Gastroesophageal sphincter (tissue), 4 donors: Measurements from ENCODE around the gene FHAD1. TPM values are rescaled to one million over a fixed set of nuclear protein-coding genes. Genes with fewer than 3 reads are reported as not detected.

Experiments
- ATAC-seq: fragments of 150-250 bp; one replicate; pipeline ENCODE4 v1.9.1; 2016; ENCODE audit warnings: mild to moderate bottlenecking, moderate library complexity
- H3K27ac ChIP-seq, 4 donors: fragments of 200-600 bp; sonication (generic) in 3 of 4; 1 replicate in 3 of 4; 2 replicates in 1 of 4; pipeline ENCODE4 v1.5.1; 2016 to 2019
- H3K27me3 ChIP-seq: fragments of 200-600 bp; sonication (generic); one replicate; pipeline ENCODE4 v1.5.1; 2019
- H3K36me3 ChIP-seq, 2 donors: fragments of 200-600 bp; sonication (generic); one replicate each; pipeline ENCODE4 v1.5.1; 2019; ENCODE audit warnings: control low read depth in 1 of 2
- H3K4me1 ChIP-seq, 3 donors: fragments of 200-600 bp; sonication (generic); 1 replicate in 2 of 3; 2 replicates in 1 of 3; pipeline ENCODE4 v1.5.1; 2016 to 2019; ENCODE audit warnings: control low read depth in 2 of 3
- H3K4me3 ChIP-seq, 2 donors: fragments of 200-600 bp; sonication (generic); one replicate each; pipeline ENCODE4 v1.5.1; 2019; ENCODE audit warnings: mild to moderate bottlenecking in 1 of 2, moderate library complexity in 1 of 2
- H3K9me3 ChIP-seq, 3 donors: fragments of 200-600 bp; sonication (generic); one replicate each; pipeline ENCODE4 v1.5.1; 2017 to 2019; ENCODE audit warnings: control low read depth in 2 of 3
- EP300 ChIP-seq: sonication (generic); formaldehyde crosslinking; IDR thresholded peaks from one replicate; pipeline ENCODE4 v1.6.1; 2017; ENCODE audit warnings: antibody characterized with exemption, mild to moderate bottlenecking
- POLR2A ChIP-seq, 2 donors: fragments of 450-650 bp; IDR thresholded peaks; one replicate each; pipeline ENCODE4 v1.6.1; 2017; ENCODE audit warnings: antibody characterized with exemption in 2 of 2, mild to moderate bottlenecking in 2 of 2, moderate library complexity in 1 of 2
- POLR2AphosphoS5 ChIP-seq: sonication (generic); formaldehyde crosslinking; IDR thresholded peaks from one replicate; pipeline ENCODE4 v1.6.1; 2017; ENCODE audit warnings: antibody characterized with exemption
- WGBS, 2 donors: methylation state at CpG; one replicate each; pipeline ENCODE4 v1.1.5; 2018; ENCODE audit warnings: low coverage in 1 of 2; 5-methylcytosine and 5-hydroxymethylcytosine counted together
- total RNA-seq, 4 donors: library from RNA; depleted of rRNA; stranded (reverse); fragments of >200 nt; gene quantifications; one replicate each; pipeline ENCODE4 v1.1.0, GENCODE V29; 2016
- TF ChIP-seq, protein P1 (sequence below), 4 experiments: fragments of 200-600 bp in 2 of 4; fragments of 450-650 bp in 2 of 4; sonication (generic) in 1 of 4; IDR thresholded peaks; one replicate each; pipeline ENCODE4 v1.5.1; 2017 to 2019; ENCODE audit warnings: antibody characterized with exemption in 4 of 4, mild to moderate bottlenecking in 2 of 4, moderate library complexity in 2 of 4

Gene FHAD1
- total RNA-seq, 4 donors from 2014 or later = 1.1 TPM; not detected in 3

DNA sequence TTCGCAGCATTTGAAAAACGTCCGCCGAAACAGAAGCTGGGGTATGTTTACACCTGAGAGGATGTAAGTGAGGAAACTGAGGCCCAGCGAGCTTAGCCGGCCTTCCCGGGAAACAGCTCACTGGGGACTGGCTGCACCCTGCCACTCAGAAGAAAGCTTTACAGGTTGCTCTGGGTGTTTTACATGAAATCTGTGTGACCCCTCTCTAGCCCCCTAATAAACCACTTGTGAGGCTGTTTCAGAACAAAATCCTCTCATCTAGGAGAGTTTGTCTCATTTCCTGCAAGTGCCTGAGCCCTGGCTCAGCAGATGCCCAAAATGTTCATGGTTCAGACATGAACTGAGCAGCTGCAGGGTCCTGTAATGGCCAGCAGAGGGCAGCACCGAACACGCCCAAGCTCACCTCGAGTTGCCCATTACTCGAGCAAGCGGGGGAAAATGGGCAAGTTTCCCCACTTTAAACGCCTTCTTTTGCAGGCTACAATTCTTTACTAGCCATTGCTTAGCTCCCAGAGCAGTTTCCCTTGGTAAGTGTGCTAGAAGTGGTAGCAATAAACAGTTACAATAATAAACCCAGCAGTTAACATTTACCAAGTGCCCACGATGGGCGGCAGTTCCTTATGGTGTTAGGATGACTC lies 76.4 kb downstream of the FHAD1 start:
- no peaks in the 10 kb centered on the region for H3K36me3 ChIP-seq
- TF ChIP-seq POLR2A (IDR thresholded peaks at IDR 0.05) = no peak
- TF ChIP-seq, protein P1, sequence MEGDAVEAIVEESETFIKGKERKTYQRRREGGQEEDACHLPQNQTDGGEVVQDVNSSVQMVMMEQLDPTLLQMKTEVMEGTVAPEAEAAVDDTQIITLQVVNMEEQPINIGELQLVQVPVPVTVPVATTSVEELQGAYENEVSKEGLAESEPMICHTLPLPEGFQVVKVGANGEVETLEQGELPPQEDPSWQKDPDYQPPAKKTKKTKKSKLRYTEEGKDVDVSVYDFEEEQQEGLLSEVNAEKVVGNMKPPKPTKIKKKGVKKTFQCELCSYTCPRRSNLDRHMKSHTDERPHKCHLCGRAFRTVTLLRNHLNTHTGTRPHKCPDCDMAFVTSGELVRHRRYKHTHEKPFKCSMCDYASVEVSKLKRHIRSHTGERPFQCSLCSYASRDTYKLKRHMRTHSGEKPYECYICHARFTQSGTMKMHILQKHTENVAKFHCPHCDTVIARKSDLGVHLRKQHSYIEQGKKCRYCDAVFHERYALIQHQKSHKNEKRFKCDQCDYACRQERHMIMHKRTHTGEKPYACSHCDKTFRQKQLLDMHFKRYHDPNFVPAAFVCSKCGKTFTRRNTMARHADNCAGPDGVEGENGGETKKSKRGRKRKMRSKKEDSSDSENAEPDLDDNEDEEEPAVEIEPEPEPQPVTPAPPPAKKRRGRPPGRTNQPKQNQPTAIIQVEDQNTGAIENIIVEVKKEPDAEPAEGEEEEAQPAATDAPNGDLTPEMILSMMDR (IDR thresholded peaks at IDR 0.05) = peak; percentile 95 to 98 (median 98)
- H3K4me1 ChIP-seq = peaks cover 0 to 26% (median 3%) of the 10 kb centered on the region in 3 donors
- WGBS, 2 donors = 31 to 67% methylated on average over 3 to 11 of the region's 15 CpGs
- H3K4me3 ChIP-seq = no peak overlapping the region
- H3K27ac ChIP-seq = no peak overlapping the region
- H3K9me3 ChIP-seq = peaks cover 0 to 6% (median 0%) of the 10 kb centered on the region in 3 donors
- H3K27me3 ChIP-seq = no peaks in the 10 kb centered on the region
- peak; percentile 81 for ATAC-seq

DNA sequence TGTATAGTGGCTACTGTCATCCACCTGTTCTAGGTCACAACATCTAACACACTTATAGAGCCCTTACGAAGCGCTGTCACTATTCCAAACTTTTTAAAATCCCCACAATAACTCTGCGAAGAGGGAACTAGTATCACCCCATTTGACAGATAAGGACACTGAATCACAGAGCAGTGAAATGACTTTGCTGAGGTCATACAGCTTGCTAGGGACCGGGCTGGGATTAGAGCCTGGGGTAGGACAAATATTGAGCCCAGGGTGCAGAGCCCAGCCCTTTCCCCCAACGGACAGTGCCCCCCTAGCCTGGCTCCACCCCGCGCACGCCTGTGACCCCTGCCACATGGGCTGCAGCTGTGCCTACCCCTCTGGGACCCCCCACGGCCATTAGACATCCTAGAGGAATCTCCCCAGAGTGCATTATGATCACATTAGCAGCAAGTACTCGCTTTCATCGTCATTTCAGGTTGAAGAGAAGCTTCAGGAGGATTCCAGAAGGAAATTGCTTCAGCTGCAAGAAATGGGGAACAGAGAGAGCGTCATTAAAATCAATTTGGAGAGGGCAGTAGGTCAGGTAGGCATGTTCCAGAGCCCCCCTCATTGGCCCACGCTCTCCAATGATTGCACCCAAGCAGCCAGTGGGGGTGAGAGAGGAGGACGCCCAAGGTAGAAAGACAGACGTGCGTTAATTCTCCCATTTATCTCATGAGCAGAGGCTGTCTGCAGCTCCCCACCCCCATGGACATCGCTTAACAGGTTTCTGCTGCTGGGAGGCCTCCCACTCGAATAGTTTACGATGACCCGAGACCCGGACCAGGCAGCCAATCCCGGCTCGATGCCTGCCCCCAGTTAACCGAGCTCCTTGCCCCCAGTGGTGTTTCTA lies 77.2 kb downstream of the FHAD1 start:
- ATAC-seq = no peak
- Histone ChIP-seq H3K27me3 (no peaks in the 10 kb centered on the region), H3K4me3 (no peak overlapping the region), H3K9me3 (peaks cover 0 to 6% (median 0%) of the 10 kb centered on the region in 3 donors), H3K27ac (no peak overlapping the region), H3K36me3 (no peaks in the 10 kb centered on the region), H3K4me1 (peaks cover 0 to 34% (median 11%) of the 10 kb centered on the region in 3 donors)
- TF ChIP-seq EP300 = no peak
- no peak for TF ChIP-seq POLR2A (IDR thresholded peaks at IDR 0.05)
- no peak for TF ChIP-seq POLR2AphosphoS5
- TF ChIP-seq, protein P1 (IDR thresholded peaks at IDR 0.05) = no peak
- WGBS, 2 donors = 45 to 61% methylated on average over 12 to 15 of the region's 24 CpGs

DNA sequence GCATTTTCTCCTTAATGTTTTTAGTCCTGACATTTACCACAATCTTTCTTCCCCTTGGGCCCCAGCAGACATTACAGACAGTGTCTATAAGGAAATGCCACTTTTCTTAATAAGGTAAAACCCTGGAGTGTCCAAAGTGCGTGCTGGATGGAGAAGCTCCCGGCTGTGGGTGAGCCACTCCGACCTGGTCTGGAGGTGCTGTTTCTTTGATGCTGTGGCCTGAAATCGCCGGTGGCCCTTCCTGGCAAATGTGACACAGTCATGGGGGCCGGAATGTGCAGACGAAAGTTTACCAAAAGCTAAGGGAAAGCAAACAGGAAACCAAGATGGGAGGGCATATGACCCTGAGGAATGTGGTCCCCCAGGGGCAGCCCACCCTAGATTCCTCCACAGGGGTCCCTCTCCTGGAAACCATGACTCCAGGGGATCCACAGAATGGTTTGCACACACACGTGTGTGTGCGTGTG lies 77.9 kb downstream of the FHAD1 start:
- H3K27me3 ChIP-seq = no peaks in the 10 kb centered on the region

DNA sequence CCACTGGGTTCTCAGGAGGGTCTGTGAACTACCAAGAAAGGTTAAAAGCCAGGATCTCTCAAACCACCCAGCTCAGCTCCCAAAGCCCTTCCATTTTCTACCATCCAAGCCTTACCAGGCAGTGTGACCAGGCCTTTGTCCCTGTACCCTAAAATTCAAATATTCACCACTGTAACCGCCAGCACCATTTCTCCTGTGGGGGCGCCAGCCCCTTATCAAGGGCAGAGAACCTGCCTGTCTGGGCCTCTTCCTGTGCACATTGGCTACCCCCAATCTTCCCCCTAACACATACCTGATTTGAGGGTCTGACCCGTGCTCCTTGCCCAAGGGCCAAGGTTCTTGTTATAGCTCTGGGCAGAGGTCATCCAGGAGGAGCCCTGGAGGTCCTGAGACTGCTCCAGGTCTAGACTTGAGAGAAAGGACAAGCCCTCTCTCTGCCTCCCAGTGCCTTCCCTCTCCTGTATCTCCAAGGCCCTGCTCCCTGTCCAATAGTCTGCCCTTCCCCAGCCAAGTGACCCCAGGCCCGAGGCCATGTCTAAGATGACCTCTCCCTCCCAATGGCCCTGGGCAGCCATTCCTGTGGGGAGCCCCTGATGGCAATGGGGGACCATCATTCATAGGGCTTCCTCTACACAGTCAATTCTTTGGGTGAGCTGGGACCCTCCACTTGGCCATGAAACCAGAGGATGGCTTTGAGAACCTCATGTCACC lies 78.5 kb downstream of the FHAD1 start:
- Histone ChIP-seq H3K27ac (no peak overlapping the region), H3K36me3 (no peaks in the 10 kb centered on the region), H3K4me3 (no peak overlapping the region), H3K9me3 (no peaks in the 10 kb centered on the region), H3K27me3 (no peaks in the 10 kb centered on the region), H3K4me1 (peaks cover 0 to 40% (median 15%) of the 10 kb centered on the region in 3 donors)
- WGBS, 2 donors = 100% methylated on average over 2 of the region's 4 CpGs; no CpG with 5 or more reads in 1 of the 2 donors
- ATAC-seq = no peak
- TF ChIP-seq, protein P1 (IDR thresholded peaks at IDR 0.05) = no peak
- TF ChIP-seq POLR2AphosphoS5 = no peak
- TF ChIP-seq POLR2A (IDR thresholded peaks at IDR 0.05) = no peak
- no peak for TF ChIP-seq EP300

More for the DNA sequence above, 77.9 kb downstream of the FHAD1 start:
- TF ChIP-seq, protein P1 (IDR thresholded peaks at IDR 0.05) = no peak
- no peak for TF ChIP-seq EP300
- no peak for TF ChIP-seq POLR2A (IDR thresholded peaks at IDR 0.05)
- no peak for TF ChIP-seq POLR2AphosphoS5
- no peak for ATAC-seq
- Histone ChIP-seq H3K4me1 (peaks cover 0 to 40% (median 15%) of the 10 kb centered on the region in 3 donors), H3K27ac (no peak overlapping the region), H3K9me3 (peaks cover 0 to 5% (median 0%) of the 10 kb centered on the region in 3 donors), H3K36me3 (no peaks in the 10 kb centered on the region), H3K4me3 (no peak overlapping the region)
- WGBS, 2 donors = 72% methylated on average over 6 of the region's 9 CpGs; no CpG with 5 or more reads in 1 of the 2 donors
